Retinal pigment epithelial cell (primary cell): ENCODE measurements around the gene PGM1.

Source experiments
- DNase-seq: peaks from one replicate; pipeline ENCODE4 v3.0.0-alpha.2; 2010; ENCODE audit warnings: low read depth
- H3K4me3 ChIP-seq: 2 replicates; pipeline ENCODE4 v1.5.1; 2011; ENCODE audit warnings: mild to moderate bottlenecking, low read length, control low read depth, moderate library complexity
- TF ChIP-seq, protein P1 (sequence below): conservative IDR thresholded peaks from 2 replicates; pipeline ENCODE4 v1.5.1; 2011; ENCODE audit warnings: low read depth, low read length, control low read depth, inconsistent platforms

Gene PGM1

DNA sequence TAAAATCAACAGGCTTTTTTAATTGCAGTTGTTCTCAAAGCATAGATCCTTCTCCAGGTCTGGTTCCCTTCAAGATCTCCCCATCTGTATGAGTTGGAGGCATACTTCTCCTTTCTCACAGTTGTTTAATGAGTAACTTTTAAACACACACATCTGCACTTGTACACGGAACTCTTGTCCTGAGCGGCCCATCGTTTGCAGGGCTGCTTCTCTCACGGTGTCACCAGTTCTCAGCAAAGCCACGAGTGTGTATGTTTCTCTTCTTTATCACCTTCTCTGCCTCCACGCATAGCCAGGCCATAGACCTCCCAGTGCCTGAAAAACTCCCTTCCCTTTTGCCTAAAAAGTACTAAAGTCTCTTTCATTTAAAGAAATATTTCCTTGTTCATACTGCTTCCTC lies 111.9 kb downstream of the PGM1 start:
- TF ChIP-seq, protein P1, sequence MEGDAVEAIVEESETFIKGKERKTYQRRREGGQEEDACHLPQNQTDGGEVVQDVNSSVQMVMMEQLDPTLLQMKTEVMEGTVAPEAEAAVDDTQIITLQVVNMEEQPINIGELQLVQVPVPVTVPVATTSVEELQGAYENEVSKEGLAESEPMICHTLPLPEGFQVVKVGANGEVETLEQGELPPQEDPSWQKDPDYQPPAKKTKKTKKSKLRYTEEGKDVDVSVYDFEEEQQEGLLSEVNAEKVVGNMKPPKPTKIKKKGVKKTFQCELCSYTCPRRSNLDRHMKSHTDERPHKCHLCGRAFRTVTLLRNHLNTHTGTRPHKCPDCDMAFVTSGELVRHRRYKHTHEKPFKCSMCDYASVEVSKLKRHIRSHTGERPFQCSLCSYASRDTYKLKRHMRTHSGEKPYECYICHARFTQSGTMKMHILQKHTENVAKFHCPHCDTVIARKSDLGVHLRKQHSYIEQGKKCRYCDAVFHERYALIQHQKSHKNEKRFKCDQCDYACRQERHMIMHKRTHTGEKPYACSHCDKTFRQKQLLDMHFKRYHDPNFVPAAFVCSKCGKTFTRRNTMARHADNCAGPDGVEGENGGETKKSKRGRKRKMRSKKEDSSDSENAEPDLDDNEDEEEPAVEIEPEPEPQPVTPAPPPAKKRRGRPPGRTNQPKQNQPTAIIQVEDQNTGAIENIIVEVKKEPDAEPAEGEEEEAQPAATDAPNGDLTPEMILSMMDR, result no peak
- H3K4me3 ChIP-seq, result no peak overlapping the region

DNA sequence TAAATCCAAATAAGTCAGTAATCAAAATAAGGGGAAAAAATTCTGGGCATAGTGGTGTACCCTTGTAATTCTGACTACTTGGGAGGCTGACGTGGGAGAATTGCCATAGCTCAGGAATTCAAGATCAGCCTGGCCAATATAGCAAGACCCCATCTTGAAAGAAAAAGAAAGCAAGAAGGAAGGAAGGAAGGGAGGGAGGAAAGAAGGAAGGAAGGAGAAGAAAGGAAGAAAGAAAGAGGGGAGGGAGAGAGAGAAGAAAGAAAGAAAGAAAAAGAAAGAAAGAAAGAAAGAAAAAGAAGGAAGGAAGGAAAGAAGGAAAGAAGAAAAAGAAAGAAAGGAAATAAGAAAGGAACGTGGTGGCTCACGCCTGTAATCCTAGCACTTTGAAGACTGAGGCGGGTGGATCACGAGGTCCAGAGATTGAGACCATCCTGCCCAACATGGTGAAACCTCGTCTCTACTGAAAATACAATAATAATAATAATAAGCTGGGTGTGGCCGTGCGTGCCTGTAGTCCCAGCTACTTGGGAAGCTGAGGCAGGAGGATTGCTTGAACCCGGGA lies 116.1 kb downstream of the PGM1 start:
- TF ChIP-seq, protein P1, result no peak
- no peak overlapping the region for H3K4me3 ChIP-seq
- DNase-seq, result no peak

More for the DNA sequence above, 111.9 kb downstream of the PGM1 start:
- DNase-seq, result no peak
